PC-3 (cell line): ENCODE results near the gene RREB1. TPM values are rescaled to one million over a fixed set of nuclear protein-coding genes. Genes with fewer than 3 reads are reported as not detected.
A peak's percentile ranks its signal among the peaks of the same experiment; 100 is the strongest.

Experiments used
- ATAC-seq: fragments of 200-7000 bp; cut with Tn5 transposase; 2 replicates; pipeline ENCODE4 v1.9.1; 2020; ENCODE audit warnings: mild to moderate bottlenecking, moderate library complexity
- BruUV-seq: library from RNA; stranded (reverse); fragments of 400-500 nt; replicated peaks from 2 replicates; lab custom pipeline; 2021; lab: Mats Ljungman, UMichigan
- CTCF ChIA-PET: fragments of 300-600 bp; sonication (Branson Sonifier 250); formaldehyde crosslinking; loops from one replicate; lab custom pipeline; 2022; ENCODE audit warnings: antibody characterized with exemption; lab: Charles Lee
- POLR2A ChIA-PET: fragments of 300-600 bp; sonication (Branson Sonifier 250); formaldehyde crosslinking; loops from one replicate; lab custom pipeline; 2022; ENCODE audit warnings: antibody characterized with exemption; ENCODE audit not compliant: unreplicated experiment; lab: Charles Lee
- DNase-seq: peaks from one replicate; pipeline ENCODE4 v3.0.0-alpha.2; 2015
- H2AFZ ChIP-seq: fragments of 300-600 bp; sonication (generic); 2 replicates; pipeline ENCODE4 v1.6.0; 2016; ENCODE audit warnings: antibody characterized with exemption, low read length
- H3F3A ChIP-seq: fragments of 300-600 bp; sonication (generic); one replicate; pipeline ENCODE4 v1.6.0; 2017; ENCODE audit warnings: antibody characterized with exemption, low read length, control low read depth, mild to moderate bottlenecking; ENCODE audit not compliant: unreplicated experiment
- H3K27ac ChIP-seq: fragments of 300-600 bp; sonication (generic); 2 replicates; pipeline ENCODE4 v1.5.1; 2016; ENCODE audit warnings: mild to moderate bottlenecking, low read length
- H3K27me3 ChIP-seq: fragments of 300-600 bp; sonication (generic); 2 replicates; pipeline ENCODE4 v1.6.1; 2016; ENCODE audit warnings: low read length, mixed read lengths
- H3K36me3 ChIP-seq: fragments of 300-600 bp; sonication (generic); 2 replicates; pipeline ENCODE4 v1.6.1; 2016; ENCODE audit warnings: low read depth, mixed run types, low read length, mixed read lengths
- H3K4me1 ChIP-seq: fragments of 300-600 bp; sonication (generic); 2 replicates; pipeline ENCODE4 v1.5.1; 2016; ENCODE audit warnings: low read length; ENCODE audit not compliant: insufficient read depth
- H3K4me2 ChIP-seq: fragments of 300-600 bp; sonication (generic); 2 replicates; pipeline ENCODE4 v1.6.0; 2016; ENCODE audit warnings: low read length
- H3K4me3 ChIP-seq: fragments of 300-600 bp; sonication (generic); 2 replicates; pipeline ENCODE4 v1.5.1; 2016; ENCODE audit warnings: mild to moderate bottlenecking, low read length, mixed read lengths
- H3K79me2 ChIP-seq: fragments of 300-600 bp; sonication (generic); 2 replicates; pipeline ENCODE4 v1.6.1; 2017; ENCODE audit warnings: low read length, mixed read lengths
- H3K9ac ChIP-seq: fragments of 300-600 bp; sonication (generic); 2 replicates; pipeline ENCODE4 v1.6.0; 2016; ENCODE audit warnings: mild to moderate bottlenecking, low read length
- H3K9me2 ChIP-seq: fragments of 300-600 bp; sonication (generic); replicated peaks from 2 replicates; pipeline ENCODE4 v1.6.1; 2016; ENCODE audit warnings: mixed run types, low read length, mixed read lengths
- H3K9me3 ChIP-seq: fragments of 300-600 bp; sonication (generic); 2 replicates; pipeline ENCODE4 v1.6.1; 2016; ENCODE audit warnings: low read length, mixed read lengths
- H4K20me1 ChIP-seq: fragments of 300-600 bp; sonication (generic); 2 replicates; pipeline ENCODE4 v1.6.1; 2016; ENCODE audit warnings: low read length, mixed read lengths
- CTCF ChIP-seq: fragments of 300-600 bp; sonication (generic); conservative IDR thresholded peaks from 2 replicates; pipeline ENCODE4 v1.5.1; 2017; ENCODE audit warnings: antibody characterized with exemption, low read depth, mild to moderate bottlenecking, low read length
- EZH2 ChIP-seq: fragments of 300-600 bp; sonication (generic); IDR thresholded peaks from one replicate; pipeline ENCODE4 v1.6.1; 2017; ENCODE audit warnings: antibody characterized with exemption, mild to moderate bottlenecking, low read length; ENCODE audit not compliant: unreplicated experiment
- EZH2phosphoT487 ChIP-seq: fragments of 300-600 bp; sonication (generic); IDR thresholded peaks from 2 replicates; pipeline ENCODE4 v1.6.1; 2018; ENCODE audit warnings: mild to moderate bottlenecking, antibody characterized with exemption, low read length, borderline replicate concordance
- intact Hi-C: fragments of 100-400 bp; cut with micrococcal nuclease; formaldehyde crosslinking; loops from 2 replicates; pipeline ENCODE4 v1.9.0; 2023
- total RNA-seq: library from RNA; depleted of rRNA; stranded (reverse); fragments of >200 nt; gene quantifications from 2 replicates; pipeline ENCODE4 v1.2.3, GENCODE V29; 2014

RREB1 gene
- total RNA-seq, 1 experiment from 2014 or later = 26.0 TPM

- H3K9ac ChIP-seq = no peak overlapping the region
- TF ChIP-seq EZH2phosphoT487 (no peak), EZH2 (no peak), CTCF (no peak)
- no peak overlapping the region for H2AFZ ChIP-seq
- BruUV-seq = no TSS peak
- H3K4me3 ChIP-seq = no peak overlapping the region
- intact Hi-C loops = no loop called here
- H3K36me3 ChIP-seq = peaks cover 18% of the 10 kb centered on the region
- ATAC-seq = no peak
- H3K9me2 ChIP-seq = no peaks in the 10 kb centered on the region
- POLR2A ChIA-PET = no interaction called here
- H3K4me1 ChIP-seq = peaks cover 22% of the 10 kb centered on the region
- H3K27ac ChIP-seq = no peak overlapping the region
- peaks cover 100% of the 10 kb centered on the region for H3K79me2 ChIP-seq
- CTCF ChIA-PET = no interaction called here
- peaks cover 40% of the 10 kb centered on the region for H4K20me1 ChIP-seq
- no peak for DNase-seq
- H3K4me2 ChIP-seq = no peak overlapping the region
- no peaks in the 10 kb centered on the region for H3F3A ChIP-seq
- no peaks in the 10 kb centered on the region for H3K9me3 ChIP-seq
- no peaks in the 10 kb centered on the region for H3K27me3 ChIP-seq
Observed at GRCh38 chr6:7126754-7127153, 19.0 kb downstream of the RREB1 start.

DNA sequence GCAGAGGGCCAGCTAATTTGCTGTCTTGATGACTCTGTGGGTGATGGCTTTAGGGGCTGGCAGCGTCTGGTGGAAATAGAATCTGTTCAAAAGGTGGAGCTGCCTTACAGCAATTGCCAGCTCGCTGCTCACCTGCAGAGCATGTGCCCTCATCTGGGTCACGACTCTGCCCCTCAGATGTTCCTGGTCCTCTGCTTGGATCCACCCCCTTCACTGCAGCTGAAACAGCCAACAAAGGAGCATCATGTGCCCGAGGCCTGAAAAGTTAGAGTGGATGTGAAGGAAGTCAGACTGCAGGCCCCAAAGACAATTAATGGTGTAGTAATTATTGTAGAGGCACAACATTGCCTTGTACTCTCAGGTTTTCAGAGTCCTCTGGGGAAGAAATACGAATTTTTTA lies 19.9 kb downstream of the RREB1 start:
- Histone ChIP-seq H2AFZ (no peak overlapping the region), H3K4me3 (no peak overlapping the region), H3K4me1 (peaks cover 22% of the 10 kb centered on the region), H3K9ac (no peak overlapping the region), H3K4me2 (no peak overlapping the region), H3K36me3 (peaks cover 16% of the 10 kb centered on the region; the same call in 1 of the 2 replicates), H3K79me2 (peaks cover 100% of the 10 kb centered on the region), H3K9me3 (no peaks in the 10 kb centered on the region), H4K20me1 (peaks cover 40% of the 10 kb centered on the region), H3K9me2 (no peaks in the 10 kb centered on the region), H3K27ac (no peak overlapping the region), H3F3A (no peaks in the 10 kb centered on the region), H3K27me3 (no peaks in the 10 kb centered on the region)
- DNase-seq = no peak
- BruUV-seq = no TSS peak
- no peak for ATAC-seq
- TF ChIP-seq CTCF = no peak
- no peak for TF ChIP-seq EZH2
- no peak for TF ChIP-seq EZH2phosphoT487
- intact Hi-C loops = no loop called here
- POLR2A ChIA-PET = no interaction called here
- CTCF ChIA-PET = no interaction called here

DNA sequence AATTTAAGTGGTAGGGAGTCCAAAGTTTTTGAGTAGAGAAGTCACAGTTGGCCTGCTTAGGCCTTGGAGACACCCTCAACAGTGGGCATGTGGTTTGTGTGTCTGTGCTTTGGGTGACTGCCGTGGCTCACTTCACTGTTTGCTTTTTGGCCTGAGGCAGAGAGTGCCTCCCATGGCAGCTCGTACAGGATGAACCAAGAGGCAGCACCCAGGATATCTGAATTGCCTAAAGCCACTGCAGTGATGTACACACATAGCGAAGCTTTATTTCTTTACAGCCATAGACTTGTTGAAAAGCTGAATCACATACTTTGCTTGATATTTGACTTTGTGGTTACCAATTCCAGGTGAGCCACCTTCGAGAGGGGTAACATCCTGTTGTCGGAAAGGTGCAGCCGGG lies 21.6 kb downstream of the RREB1 start:
- H3K4me1 ChIP-seq = peaks cover 22% of the 10 kb centered on the region
- H3K9ac ChIP-seq = no peak overlapping the region
- H3K4me3 ChIP-seq = no peak overlapping the region
- TF ChIP-seq CTCF = no peak
- TF ChIP-seq EZH2 = no peak
- no peak for TF ChIP-seq EZH2phosphoT487
- CTCF ChIA-PET = no interaction called here
- peak; percentile 53; the same call in 1 of the 2 replicates for ATAC-seq
- 0 out of 2 replicates have a peak overlapping the region, but pooled peaks have one; percentile 27 for H3K4me2 ChIP-seq
- intact Hi-C loops = no loop called here
- peaks cover 100% of the 10 kb centered on the region for H3K79me2 ChIP-seq
- peak overlapping the region; percentile 68 for H3K27ac ChIP-seq
- no TSS peak for BruUV-seq
- peaks cover 28% of the 10 kb centered on the region for H4K20me1 ChIP-seq
- peak; percentile 50 for DNase-seq
- no peaks in the 10 kb centered on the region for H3F3A ChIP-seq
- H3K27me3 ChIP-seq = no peaks in the 10 kb centered on the region
- no peaks in the 10 kb centered on the region for H3K9me3 ChIP-seq
- POLR2A ChIA-PET = no interaction called here
- no peak overlapping the region for H2AFZ ChIP-seq
- peaks cover 12% of the 10 kb centered on the region; the same call in 1 of the 2 replicates for H3K36me3 ChIP-seq
- no peaks in the 10 kb centered on the region for H3K9me2 ChIP-seq
